NCI-H128 (cell line): ENCODE results near the gene PRRT2.
"Not testable (repeated sequence)": the region's sequence is repeated elsewhere in the genome, so short reads cannot be mapped to it uniquely, and the experiment has no call there.

Experiments
- DNase-seq: peaks from one replicate; lab custom pipeline; 2025; ENCODE audit not compliant: unreplicated experiment; lab: John Stamatoyannopoulos, UW

The PRRT2 gene

DNA sequence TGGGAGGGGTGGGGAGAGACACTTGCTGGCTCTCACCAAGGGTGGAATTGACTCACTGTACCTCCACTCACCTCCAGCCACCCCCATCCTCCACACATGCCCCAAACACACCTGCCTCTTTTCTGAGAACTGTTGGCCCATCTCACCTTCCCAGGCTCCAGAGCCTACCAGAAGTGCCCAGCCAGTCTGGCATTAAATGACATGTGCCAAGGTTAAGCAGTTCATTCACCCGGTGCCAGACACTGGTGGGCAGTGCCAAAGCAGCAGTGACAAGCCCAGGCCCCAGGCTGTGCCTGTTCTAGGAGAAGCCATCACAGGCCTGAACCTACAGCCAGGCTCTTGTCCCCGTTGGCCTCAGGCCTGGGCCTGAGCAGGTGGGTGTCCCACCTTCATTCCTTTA, 19.5 kb downstream of the PRRT2 start:
- no peak for DNase-seq

DNA sequence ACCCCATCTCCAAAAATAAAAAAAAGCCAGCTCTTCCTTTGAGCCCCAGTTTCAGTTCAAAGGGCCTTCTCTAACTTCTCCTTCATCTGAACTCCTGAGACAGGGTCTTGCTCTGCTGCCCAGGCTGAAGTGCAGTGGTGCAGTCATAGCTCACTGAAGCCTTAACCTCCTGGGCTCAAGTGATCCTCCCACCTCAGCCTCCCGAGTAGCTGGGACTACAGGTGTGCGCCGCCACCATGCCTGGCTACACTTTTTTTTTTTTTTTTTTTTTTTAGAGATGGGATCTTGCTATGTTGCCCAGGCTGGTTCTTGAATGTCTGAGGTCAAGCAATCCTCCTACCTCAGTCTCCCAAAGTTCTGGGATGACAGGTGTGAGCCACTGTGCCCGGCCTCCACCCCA, 21.2 kb downstream of the PRRT2 start:
- not testable (repeated sequence) for DNase-seq

DNA sequence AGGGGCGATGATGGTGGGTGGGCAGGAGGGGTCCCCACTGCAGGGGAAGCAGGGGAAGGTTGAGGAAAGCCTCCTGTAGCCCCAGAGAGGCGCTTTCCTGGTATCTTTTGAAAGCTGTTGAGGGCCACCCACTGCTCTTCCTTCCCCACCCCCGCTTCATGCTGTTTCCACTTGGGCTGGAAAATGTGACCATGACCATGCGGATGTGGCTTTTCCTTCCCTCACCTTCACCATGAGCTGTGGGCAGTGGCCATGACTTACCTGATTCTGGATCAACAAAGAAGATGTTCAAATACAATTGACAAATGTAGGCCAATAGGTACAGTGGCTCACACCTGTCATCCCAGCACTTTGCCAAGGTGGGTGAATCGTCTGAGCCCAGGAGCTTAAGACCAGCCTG, 22.1 kb downstream of the PRRT2 start:
- DNase-seq: no peak

DNA sequence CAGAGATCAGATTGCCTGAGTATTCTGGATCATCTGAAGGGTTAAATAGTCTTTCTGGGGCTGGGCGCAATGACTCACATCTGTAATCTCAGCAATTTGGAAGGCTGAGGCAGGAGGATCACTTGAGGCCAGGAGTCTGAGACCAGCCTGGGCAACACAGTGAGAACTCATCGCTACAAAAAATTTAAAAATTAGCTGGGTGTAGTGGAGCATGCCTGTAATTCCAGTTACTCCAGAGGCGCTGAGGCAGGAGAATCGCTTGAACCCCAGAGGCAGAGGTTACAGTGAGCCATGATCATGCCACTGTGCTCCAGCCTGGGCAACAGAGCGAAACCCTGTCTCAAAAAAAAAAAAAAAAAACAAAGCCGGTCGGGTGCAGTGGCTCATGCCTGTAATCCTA, 23.9 kb downstream of the PRRT2 start:
- no peak for DNase-seq

DNA sequence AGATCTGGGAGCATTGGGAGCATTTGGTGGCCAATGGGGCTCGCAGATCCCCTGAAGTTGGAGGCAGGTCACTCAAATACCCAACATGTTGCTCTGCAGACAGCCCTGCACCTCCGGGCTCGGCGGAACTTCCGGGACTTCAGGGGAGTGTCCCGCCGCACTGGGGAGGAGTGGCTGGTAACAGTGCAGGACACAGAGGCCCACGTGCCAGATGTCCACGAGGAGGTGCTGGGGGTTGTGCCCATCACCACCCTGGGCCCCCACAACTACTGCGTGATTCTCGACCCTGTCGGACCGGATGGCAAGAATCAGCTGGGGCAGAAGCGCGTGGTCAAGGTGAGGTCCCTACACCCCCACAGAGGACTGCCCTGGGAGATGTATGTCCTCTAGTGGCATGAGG, 24.6 kb downstream of the PRRT2 start:
- no peak for DNase-seq

DNA sequence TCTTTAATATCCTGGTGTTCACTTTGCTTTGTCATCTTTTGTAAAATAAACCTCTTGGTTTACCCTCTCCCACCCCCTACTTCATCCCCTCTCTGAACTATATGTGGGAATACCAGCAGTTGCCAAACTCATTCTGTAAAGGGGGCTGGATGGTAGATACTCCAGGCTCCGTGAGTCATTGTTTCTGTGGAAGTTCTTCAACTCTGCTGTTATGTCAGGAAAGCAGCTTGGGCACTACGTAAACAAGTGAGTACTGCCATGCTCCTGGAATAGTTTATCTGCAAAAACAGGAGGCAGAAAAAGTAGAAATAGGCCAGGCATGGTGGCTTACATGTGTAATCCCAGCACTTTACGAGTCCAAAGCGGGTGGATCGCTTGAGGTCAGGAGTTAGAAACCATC, 25.8 kb downstream of the PRRT2 start:
- DNase-seq: no peak

DNA sequence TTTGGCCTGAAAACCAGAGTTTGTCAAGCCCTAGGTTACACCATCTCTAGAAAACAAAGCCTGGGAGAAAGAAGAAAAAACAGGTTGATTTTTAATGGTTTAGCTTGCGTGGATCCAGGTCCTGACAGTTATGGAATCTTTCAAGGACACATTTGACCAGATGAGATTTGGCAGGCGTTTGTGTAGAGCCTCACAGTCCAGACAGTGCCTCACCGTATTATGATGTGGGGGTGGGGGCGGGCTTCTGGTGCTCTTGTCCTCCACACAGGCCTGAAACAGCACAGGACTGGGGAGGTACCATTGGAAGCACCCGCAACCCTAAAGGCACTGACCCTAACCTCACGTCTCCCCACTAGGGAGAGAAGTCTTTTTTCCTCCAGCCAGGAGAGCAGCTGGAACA, 27.8 kb downstream of the PRRT2 start:
- no peak for DNase-seq

DNA sequence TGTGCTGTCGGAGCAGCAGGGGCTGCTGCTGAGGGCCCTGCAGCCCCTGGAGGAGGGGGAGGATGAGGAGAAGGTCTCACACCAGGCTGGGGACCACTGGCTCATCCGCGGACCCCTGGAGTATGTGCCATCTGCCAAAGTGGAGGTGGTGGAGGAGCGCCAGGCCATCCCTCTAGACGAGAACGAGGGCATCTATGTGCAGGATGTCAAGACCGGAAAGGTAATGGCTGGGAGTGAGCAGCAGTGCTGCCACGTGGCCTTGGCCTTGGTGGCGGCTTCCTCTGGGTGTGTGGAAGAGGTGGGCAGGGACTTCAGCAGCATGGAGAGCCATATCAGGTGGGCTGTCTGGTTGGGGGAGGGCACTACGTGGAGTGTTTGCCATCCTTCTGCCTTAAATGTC, 28.2 kb downstream of the PRRT2 start:
- no peak for DNase-seq

DNA sequence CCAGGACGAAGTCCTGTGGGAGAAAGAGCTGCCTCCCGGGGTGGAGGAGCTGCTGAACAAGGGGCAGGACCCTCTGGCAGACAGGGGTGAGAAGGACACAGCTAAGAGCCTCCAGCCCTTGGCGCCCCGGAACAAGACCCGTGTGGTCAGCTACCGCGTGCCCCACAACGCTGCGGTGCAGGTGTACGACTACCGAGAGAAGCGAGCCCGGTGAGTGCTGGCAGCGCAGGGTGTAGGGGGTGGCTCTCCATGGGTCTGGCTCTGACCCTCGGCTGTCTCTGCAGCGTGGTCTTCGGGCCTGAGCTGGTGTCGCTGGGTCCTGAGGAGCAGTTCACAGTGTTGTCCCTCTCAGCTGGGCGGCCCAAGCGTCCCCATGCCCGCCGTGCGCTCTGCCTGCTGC, 29.6 kb downstream of the PRRT2 start:
- no peak for DNase-seq

DNA sequence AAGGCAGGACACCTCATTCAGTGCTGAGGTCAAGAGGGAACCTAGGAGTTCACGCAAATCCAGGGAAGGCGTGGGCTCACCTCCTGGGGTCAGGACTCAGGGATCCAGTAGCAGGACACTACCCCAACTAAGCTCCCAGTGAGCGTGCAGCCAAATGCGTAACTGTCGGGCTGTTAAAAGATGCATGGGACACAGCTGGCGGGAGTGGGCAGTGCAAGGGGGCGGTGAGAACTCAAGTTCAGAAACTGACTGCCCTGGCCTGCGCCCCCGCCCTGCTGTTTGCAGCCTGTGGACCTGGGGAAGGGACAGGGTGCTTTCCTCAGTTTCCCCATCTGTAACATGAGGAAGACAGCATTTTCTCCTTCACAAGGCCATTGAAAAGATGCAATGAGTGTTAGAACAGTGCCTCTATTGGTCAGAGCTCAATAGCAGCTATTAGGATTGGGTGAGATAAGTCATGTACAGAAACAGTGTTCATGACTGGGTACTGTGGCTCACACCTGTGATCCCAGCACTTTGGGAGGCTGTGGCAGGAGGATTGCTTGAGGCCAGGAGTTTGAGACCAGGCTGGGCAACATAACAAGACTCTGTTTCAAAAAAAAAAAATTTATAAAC, 30.8 kb downstream of the PRRT2 start:
- no peak for DNase-seq

DNA sequence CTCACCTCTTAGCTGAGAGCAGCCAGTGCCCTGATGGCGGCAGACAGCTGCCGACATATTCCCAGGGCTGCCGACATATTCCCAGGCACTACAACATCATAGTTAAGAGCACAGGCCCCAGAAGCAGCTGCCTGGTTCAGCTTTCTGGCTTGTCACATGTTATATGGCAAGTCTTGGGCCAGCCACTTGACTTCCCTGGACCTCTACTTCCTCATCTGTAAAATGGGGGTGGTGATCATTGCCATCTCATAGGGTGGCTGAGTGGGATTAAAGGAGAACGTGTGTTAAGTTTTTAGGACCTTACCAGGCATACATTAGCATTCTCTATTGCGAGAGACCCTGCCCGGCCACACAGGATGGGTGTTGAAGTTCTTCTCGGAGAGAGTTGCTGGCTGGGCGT, 31.9 kb downstream of the PRRT2 start:
- no peak for DNase-seq

DNA sequence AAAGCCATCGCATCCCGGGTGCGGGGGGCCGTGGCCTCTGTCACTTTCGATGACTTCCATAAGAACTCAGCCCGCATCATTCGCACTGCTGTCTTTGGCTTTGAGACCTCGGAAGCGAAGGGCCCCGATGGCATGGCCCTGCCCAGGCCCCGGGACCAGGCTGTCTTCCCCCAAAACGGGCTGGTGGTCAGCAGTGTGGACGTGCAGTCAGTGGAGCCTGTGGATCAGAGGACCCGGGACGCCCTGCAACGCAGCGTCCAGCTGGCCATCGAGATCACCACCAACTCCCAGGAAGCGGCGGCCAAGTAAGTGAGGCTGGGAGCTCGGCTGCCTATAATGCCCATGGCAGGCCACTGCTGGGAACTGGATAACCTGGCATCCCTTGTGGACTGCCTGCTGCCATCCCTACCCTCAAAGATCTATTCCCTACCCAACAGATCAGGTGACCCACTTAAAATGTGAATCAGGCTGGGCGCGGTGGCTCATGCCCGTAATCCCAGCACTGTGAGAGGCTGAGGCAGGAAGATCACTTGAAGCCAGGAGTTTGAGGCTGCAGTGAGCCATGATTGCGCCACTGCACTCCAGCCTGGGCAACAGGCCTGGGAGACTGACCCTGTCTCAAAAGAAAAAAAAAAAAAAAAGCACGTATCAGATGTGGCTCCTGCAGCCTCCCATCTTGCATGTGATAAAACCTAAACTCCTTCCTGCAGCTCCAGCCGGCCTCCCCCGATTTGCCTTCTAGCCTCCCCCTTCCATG, 32.8 kb downstream of the PRRT2 start:
- no peak for DNase-seq

DNA sequence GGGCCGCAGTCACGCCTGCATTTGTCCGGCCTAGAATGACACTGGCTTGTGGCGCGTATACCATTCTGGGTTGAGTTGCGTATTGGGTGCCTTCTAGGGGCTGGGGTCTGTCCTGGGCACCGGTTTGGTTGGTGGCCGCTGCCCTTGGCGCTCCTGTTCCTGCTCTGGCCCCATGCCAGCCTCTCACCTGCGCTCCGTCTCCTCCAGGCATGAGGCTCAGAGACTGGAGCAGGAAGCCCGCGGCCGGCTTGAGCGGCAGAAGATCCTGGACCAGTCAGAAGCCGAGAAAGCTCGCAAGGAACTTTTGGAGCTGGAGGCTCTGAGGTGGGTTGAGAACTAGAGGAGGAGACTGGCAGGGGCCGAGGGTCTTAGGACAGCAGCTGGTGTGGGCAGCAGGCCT, 33.7 kb downstream of the PRRT2 start:
- DNase-seq: no peak

DNA sequence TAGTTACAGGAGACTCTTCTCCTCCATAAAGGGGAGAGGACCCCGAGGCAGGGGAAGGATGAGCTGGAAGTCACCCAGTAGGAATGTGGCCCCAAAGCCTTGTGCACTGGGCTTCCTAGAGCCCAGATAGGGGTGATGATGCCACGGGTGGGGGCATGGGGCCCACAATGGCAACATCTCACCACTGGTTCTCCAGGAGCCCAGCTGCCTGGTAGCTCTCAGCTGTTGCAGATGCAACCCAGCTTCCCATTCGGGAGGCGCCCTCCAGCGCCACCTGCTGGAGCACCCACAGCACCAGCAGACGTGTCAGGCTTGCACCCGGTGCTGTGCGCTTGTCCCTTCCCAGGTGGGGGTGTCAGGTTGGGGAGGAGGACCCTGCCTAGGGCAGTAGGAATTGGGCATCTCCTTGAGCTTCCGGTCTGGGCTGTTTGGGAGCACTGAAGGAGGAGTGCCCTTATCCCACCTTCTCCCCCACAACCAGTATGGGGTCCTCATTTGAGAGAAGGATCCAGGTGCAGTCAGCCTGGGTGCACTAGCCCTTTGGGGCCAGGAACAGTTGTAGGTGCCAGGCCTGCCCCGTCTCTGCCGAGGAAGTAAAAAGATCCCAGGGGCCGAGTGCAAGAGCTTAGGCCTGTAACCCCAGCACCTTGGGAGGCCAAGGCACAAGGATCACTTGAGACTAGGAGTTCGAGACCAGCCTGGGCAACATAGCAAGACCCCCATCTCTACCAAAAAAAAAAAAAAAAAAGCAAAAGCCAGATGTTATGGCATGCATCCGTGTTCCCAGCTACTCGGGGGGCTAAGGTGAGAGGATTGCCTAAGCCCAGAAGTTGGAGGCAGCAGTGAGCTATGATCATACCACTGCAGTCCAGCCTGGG, 36.7 kb downstream of the PRRT2 start:
- no peak for DNase-seq

DNA sequence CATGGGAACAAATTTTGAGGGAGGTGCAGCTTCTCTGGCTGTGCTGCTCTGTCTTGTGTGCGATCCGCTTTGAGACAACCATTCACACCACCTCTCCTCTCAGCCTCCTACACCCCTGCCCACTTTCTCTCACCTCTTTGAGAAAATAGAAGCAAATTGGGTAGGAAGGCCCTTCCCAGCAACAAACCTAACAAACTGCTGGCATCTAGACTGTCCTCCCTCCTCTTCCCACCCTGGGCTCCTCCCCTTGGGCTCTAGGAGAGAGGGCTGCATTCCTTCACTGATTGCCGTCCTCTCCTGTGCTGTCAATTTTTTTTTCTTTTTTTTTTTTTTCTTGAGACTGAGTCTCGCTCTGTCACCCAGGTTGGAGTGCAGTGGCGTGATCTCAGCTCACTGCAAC, 37.5 kb downstream of the PRRT2 start:
- no peak for DNase-seq

DNA sequence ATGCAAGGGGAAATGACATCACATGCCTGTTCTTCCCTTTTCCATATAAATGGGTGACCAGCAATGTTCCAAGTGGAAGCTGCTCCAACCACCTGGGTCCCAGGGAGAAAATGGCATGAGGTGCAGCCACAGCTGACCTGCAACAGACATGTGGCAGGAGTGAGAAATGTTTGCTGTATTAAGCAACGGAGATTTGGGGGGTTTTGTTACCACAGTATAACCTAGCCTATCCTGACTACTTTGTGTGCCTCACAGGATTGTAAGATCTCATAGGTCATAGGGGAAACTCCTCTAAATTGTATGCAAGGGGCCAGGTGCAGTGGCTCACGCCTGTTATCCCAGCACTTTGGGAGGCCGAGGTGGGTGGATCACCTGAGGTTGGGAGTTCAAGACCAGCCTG, 39.0 kb downstream of the PRRT2 start:
- DNase-seq: no peak

DNA sequence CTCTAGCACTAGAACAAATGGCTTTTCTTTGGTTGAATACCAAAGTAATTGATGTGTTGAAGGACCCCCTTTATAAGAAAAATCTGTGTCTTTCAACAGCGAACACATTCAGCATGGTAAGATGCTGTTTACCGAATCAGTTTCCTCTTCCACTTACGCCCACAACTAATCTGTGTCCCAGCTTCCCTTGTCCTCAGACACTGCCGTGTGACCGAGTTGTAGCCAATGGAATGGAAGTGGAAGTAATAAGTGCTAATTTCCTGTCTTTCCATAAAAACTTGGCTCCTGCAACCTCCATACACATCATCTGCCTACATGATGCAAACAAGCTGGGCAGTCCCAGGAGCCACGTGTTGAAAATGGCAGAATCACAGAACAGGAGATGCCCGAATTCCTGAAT, 40.7 kb downstream of the PRRT2 start:
- DNase-seq: no peak

DNA sequence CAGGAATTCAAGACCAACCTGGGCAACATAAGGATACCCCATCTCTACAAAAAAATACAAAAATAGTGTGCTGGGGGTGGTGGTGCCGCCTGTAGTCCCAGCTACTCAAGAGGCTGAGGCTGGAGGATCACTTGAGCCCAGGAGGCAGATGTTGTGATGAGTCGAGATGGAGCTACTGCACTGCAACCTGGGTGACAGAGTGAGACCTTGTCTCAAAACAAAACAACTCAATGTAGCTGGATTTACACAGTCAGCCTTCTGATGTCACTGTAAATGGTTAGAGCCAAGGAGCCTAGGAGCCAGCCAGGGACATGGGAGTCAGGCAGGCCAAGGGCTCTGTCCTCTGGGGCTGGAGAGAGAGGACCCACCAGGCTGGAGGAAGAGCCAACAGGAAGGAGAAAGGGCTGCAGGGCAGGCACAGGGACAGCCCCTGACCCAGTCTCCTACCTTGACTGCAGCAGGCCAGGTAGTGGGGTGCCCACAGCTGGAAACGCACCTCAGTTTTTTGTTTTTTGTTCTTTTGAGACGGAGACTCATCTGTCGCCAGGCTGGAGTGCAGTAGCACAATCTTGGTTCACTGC, 42.6 kb downstream of the PRRT2 start:
- DNase-seq: no peak

DNA sequence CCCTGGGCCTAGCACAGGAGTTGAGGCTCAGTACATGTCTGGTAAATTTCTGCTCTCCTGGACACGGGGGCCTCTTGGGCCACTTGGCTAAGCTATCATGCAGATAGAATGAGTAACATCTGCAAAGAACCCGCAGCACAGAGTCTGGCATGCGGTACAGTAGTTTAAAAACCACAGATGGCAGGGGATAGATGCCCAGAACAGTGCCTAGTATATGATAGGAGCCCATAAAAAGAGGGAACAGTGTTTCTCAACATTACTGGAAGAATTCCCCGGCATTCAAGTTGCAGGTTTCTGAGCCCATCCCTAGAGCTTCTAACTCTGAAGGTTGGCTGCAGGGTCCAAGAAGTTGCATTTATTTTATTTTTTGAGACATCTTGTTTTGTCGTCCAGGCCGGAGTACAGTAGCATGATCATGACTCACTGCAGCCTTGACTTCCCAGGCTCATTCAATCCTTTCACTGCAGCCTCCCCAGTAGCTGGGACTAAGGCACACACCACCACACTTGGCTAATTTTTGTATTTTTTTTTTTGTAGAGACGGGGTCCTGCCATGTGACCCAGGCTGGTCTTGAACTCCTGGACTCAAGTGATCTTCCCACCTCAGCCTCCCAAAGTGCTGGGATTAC, 45.3 kb downstream of the PRRT2 start:
- no peak for DNase-seq

DNA sequence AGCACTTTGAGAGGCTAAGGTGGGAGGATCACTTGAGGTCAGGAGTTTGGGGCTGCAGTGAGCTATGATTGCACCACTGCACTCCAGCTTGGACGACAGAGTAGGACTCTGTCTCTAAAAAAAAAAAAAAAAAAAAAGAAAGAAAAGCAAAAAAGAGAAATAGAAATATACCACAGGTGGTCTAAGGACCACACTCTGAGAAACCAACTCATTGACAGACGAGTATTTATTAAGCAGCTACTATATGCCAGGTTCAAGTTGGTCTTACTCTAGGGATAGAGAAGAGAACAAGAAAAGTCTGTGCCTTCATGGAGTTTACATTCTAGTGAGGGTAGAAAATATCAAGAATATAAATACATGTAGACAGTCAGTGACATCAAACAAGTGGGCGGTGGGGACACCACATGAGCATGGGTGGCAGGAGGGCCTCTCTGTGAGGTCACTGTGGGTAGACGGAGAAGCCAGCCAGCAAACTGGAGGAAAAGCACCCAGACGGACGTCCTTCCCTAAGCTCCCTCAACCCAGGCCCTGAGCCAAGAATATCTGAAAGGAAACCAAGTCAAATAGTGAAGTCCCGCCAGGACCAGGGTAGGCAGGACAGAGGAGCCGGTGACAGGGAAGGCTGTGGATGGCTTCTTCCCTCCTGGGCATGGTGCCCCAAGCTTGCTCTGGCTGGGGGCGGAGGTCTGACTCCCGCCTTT, 46.3 kb downstream of the PRRT2 start:
- no peak for DNase-seq

DNA sequence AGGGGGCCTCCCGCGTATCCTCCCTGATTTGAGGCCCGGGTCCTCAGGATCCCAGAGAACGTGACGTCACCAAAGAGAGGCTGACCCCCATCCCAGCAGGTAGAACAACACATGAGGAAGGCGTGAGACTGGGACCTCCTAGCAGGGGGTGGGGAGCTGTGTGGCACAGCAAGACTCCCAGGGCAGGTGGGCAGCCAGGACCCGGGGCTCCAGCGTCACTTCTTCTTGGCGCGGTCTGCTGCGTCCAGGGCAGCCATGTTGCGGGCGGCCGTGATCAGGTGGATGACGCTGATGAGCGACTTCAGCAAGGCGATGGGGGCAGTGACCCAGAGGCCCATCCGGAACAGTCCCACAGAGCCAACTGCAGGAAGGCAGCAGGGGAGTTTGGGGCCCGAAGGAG, 47.0 kb downstream of the PRRT2 start:
- no peak for DNase-seq
